NCI-H2107 (cell line): Measurements from ENCODE around the gene ZNF644.
"Not testable (repeated sequence)": the region's sequence is repeated elsewhere in the genome, so short reads cannot be mapped to it uniquely, and the experiment has no call there.

Experiments used
- DNase-seq: peaks from one replicate; lab custom pipeline; 2025; lab: John Stamatoyannopoulos, UW

The ZNF644 gene

GRCh38 chr1:90925928-90926869 lies 95.6 kb downstream of the ZNF644 start:
- DNase-seq: no peak

GRCh38 chr1:90924982-90925381 lies 96.9 kb downstream of the ZNF644 start:
- DNase-seq: no peak

- no peak for DNase-seq
Measured at GRCh38 chr1:90922996-90923395, 98.8 kb downstream of the ZNF644 start.

- no peak for DNase-seq
Measured at GRCh38 chr1:90922202-90922601, 99.6 kb downstream of the ZNF644 start.

GRCh38 chr1:90919900-90920299 lies 101.9 kb downstream of the ZNF644 start:
- DNase-seq: no peak

GRCh38 chr1:90919190-90919719 lies 102.6 kb downstream of the ZNF644 start:
- DNase-seq: no peak

GRCh38 chr1:90911353-90911752 lies 110.5 kb downstream of the ZNF644 start:
- no peak for DNase-seq

- DNase-seq: no peak
Measured at GRCh38 chr1:90902672-90903071, 119.2 kb downstream of the ZNF644 start.

- DNase-seq: no peak
Measured at GRCh38 chr1:90899263-90899662, 122.6 kb downstream of the ZNF644 start.

GRCh38 chr1:90893679-90894078 lies 128.2 kb downstream of the ZNF644 start:
- not testable (repeated sequence) for DNase-seq

GRCh38 chr1:90892884-90893283 lies 129.0 kb downstream of the ZNF644 start:
- DNase-seq: not testable (repeated sequence)

- not testable (repeated sequence) for DNase-seq
Measured at GRCh38 chr1:90892196-90892595, 129.6 kb downstream of the ZNF644 start.

GRCh38 chr1:90891756-90892155 lies 130.1 kb downstream of the ZNF644 start:
- not testable (repeated sequence) for DNase-seq

- DNase-seq: no peak
Measured at GRCh38 chr1:90882221-90882620, 139.6 kb downstream of the ZNF644 start.

GRCh38 chr1:90881034-90881433 lies 140.8 kb downstream of the ZNF644 start:
- no peak for DNase-seq

- DNase-seq: no peak
Measured at GRCh38 chr1:90879281-90879680, 142.6 kb downstream of the ZNF644 start.

GRCh38 chr1:90876101-90876500 lies 145.7 kb downstream of the ZNF644 start:
- no peak for DNase-seq
